DMS153 treated with DMSO at 0.1 percent for 48 hours (cell line): ENCODE data around the gene WAC.

Source experiments
- DNase-seq: peaks from one replicate; lab custom pipeline; 2025; ENCODE audit not compliant: unreplicated experiment; lab: John Stamatoyannopoulos, UW

The WAC gene

DNA sequence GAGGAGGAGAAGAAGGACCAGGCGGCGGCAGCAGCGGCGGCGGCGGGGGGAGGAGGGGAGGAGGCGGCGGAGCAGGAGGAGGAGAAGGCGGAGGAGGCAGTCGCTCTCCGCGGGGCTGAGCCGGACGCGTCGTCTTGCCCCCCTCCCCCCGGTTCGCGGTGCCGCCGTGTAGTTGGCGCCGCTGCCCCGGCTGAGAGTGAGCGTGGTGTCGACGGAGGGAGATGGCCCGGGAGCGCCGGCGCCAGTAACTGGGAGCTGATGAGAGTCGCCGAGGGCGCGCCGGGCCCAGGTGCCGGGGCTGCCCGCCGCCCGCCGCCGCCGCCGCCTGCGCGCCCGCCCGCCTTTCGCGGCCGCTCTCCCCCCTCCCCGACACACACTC is 257 bp downstream of the WAC start:
- DNase-seq = no peak

DNA sequence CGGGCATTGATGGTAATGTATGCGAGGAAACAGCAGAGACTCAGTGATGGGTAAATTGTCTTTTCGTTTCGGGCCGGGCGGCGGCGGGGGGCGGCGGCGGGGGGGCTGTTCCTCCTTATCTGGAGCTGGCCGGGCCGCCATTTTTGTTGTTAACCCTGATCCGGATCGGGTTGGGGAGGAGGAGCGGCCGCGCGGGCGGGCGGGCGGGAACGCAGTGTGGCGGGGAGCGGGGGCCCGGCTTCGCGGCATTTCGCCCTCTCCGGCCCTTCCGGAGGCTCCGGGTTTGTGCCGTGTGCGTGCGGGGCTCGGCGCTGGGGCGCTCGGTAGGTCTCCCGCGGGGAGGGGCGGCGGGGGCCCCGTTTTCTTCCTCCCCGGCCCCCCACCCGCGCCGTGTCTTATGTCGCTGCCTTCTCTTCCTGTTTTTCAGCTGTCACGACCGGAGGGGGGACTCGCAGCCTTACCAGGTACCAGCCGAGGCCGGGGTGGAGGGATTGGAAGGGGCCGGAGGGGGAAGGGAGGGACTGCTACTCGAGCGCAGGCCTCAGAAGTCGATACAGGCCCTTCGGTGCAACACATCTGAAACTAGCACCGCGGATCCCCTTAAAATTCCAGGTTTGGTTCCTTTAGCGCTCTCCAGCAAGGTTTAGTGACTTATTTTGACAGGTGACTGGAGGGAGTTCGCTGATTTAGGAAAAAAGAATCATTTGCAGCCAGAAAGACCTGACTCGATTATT is 820 bp downstream of the WAC start:
- no peak for DNase-seq

DNA sequence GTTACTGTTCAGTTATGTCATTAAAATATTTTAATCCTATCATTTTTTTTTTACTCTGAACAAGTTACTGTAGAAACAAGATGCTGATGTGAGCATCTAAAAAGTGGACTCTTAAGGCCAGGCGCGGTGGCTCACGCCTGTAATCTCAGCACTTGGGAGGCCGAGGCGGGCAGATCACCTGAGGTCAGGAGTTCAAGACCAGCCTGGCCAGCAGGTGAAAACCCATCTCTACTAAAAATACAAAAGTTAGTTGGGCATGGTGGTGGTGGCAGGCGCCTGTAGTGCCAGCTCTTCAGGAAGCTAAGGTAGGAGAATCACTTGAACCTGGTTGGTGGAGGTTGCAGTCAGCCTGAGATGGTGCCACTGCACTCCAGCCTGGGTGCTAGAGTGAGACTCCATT is 2.9 kb downstream of the WAC start:
- DNase-seq = no peak

DNA sequence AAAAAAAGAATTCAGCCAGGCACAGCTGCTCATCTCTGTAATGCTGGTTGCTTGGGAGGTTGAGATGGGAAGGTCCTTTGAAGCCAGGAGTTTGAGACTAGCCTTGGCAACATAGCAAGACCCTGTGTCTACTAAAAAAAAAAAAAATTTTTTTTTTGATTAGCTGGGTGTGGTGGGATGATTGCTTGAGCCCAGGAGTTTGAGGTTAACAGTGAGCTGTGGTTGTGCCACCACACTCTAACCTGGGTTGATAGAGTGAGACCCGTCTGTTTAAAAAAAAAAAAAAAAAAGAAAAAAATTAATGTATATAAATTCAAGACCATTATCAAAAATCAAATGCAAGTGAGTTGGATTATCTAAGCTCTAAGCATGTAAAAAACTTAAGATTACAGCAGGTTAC is 5.7 kb downstream of the WAC start:
- DNase-seq = no peak

DNA sequence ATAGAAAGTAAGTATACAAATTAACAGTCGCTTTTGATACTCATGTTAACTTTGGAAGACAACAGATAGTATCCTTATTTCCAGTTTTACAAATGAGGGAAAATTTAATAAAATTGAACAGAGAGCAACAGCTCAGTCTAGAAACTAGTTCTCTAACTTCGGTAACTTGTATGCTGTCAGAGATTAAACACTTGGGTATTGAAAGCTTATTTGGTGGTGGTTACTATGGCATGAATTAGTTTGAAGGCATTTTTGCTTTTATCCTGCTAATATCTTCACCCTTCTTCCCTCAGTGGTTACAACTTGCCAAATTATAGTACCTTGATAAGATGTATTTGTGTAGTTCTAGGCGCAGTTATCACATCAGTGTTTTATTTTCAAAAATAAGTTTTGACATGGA is 7.2 kb downstream of the WAC start:
- DNase-seq = no peak

DNA sequence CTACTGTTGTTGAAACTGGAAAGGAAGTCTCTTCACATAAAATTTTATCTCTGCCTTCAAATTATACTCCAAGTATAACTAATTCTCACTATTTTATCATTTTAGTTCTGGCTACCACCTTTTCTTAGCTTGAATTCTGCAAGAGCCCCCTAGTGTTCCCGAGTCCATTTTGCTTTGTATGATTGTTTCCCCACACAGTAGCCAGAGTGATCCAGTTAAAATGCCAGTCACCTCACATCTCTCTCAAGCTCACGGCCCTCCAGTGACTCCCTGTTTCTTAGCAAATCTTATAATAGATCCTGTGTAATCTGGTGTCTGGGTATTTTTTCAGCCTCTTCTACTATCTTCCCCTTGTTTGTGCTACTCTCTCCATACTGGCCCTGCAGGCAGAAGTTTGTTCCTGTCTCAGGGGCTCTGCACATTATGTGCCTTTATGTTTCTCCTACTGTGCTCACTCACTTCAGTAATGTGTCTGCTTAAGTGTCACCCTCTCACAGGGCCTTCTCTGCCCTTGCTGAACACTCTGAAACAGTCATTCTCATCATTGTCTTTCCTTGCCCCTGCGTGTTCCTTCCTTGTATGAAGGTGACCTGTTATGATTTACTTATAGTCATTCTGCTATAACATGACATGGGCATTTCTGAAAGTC is 8.9 kb downstream of the WAC start:
- no peak for DNase-seq

DNA sequence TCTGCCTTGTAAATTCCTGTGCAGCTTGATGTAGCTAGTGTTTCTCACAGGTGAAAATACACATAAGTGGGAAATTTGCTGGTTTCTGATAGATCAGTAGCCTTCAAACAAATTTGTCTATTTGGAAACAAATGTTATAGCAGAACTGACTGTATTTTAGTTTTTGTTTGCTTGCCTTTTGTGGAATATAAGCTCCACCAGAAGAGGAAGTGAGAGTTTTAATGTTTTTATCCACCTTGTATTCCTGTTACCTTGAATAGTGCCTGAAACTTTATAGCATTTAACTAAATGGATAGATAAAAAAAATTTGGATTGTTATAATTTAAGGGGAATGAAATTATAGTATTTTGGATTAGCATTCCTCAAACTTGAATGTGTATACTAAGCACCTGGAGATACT is 9.8 kb downstream of the WAC start:
- no peak for DNase-seq

DNA sequence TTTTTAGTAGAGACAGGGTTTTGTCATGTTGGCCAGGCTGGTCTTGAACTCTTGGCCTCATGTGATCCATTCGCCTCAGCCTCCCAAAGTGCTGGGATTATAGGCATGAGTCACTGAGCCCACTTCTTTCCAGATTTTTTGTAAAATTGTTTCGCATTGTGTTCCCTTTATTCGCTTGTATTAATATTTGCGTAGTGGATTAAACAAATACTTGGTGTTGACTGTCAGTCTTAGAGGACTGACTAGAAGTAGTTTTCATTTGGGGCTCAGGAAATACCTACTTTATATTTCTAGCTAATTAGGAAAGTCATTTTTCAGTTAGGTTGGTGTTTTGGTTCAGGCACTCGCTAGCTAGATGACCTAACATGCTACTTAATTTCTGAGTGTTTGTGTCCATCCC is 11.1 kb downstream of the WAC start:
- DNase-seq = no peak

DNA sequence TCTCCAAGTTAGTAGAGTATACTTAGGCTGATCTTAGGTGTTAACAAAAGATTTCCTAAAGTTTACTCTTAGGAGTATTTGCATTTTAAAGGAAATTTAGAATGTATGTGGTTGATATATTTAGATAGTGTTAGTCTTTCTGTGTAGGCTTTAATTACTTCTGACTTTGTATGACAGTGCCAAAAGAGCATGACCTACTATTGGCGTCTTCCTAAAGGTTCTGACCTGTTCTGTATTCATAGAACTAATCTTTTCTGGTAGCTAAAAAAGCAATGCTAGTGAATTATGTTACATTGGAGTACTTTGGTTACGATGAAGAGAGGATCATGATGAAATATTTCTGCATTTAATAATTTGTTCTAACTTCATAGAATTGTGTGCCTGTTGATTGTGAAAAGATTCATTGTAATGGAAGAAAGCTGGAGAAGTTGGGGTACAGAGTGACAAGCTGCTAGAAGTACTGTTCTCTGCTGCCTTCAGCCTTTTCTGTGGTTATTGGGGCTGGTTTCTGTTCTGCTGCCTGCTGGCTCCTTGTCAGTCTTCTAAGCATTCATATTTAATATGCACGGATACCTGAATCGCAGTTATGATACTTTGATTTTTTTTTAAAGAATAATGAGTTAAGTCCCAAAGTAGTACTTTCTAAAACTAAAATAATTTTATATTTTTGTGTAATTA is 13.2 kb downstream of the WAC start:
- no peak for DNase-seq

DNA sequence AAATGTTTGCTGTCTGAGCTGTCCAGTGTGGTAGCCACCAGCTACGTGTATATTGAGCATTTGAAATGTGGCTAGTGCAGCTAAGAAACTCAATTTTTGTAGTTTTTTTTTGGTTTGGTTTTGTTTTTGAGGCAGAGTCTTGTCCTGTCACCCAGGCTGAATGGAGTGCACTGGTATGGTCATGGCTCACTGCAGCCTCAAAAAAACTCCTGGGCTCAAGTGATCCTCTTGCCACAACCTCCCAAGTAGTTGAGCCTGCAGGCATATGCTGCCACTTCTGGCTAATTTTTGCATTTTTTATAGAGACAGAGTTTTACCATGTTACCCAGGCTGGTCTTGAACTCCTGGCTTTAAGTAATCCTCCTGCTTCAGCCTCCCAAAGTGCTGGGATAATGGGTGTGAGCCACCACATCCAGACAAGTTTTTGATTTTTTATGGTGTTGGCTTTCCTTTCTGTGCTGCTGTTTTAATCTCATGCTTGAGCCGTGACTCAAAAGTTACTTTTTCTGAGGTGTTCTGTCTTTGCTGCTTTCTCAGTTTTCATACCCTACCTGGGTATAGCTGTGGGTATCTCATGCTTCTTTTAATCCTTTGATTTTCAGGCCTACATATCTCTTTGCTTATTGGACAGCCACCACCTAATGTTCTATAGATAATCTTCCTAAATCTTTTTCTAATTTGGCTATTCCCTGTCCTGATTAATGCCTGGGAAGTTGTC is 16.0 kb downstream of the WAC start:
- no peak for DNase-seq

DNA sequence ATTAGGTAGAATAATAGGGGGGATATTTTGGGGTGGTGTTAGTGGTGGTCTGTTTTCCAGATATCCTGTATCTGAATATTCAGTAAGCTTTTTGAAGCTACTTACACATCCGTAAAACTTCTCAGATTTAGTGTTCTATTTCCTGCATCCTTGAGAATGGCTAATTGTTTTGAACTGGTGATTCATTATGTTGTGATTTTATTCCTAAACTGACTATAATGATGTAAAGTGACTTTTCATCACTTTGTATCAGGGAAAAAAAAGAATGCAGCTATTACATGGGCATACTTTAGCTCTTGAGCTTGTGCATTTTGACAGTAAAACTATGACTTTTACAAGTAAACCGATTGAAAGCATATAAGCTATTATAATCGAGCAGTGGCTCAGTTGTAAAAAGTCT is 18.2 kb downstream of the WAC start:
- no peak for DNase-seq

DNA sequence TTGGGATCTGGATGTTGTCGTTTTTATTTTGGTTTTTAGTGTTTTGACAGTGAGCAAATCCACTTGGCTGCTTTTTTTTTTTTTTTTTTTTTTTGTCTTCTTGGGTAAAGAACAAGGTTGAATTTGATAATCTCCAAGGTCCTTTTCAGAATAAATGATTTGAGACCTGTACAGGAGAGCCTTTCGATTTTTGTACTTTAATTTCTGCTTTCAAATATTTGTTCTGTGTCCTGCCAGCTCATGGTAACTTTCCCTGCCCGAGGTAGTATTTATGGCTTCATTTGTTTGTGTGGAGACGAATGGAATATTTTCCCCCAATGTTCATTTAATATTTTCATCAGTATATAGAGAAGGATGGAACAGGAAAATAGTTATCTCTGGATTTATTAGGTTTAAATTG is 19.9 kb downstream of the WAC start:
- no peak for DNase-seq

DNA sequence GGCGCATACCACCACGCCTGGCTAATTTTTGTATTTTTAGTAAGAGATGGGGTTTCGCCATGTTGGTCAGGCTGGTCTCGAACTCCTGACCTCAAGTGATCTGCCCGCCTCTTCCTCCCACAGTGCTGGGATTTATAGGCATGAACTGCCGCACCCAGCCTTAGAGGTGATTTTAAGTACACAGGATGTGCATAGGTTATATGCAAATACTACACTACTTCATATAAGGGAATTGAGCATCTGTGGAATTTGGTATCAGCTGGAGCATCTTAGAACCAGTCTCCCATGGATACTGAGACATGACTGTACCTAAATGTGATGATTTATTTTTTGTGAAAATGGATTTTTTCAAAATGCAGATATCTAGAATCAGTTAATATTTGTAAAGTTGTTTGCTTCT is 21.1 kb downstream of the WAC start:
- DNase-seq = no peak

DNA sequence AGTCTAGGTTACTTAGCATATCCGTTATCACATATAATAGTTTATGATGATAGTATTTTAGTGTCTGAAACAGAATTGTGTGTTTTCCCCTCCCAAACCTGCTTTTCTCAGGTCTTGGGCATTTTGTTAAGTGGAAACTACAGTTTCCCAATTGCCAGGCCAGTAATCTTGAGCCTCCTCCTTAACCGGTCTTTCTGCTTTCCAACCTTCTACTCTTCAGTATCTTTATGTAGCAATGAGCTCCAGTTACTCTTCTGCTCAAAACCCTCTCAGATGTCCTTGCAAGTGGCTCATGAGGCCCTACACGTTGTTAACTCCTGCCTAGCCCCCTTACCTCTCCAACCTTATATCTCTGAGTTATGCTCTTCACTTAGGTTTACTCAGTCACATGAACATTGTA is 22.0 kb downstream of the WAC start:
- DNase-seq = no peak

DNA sequence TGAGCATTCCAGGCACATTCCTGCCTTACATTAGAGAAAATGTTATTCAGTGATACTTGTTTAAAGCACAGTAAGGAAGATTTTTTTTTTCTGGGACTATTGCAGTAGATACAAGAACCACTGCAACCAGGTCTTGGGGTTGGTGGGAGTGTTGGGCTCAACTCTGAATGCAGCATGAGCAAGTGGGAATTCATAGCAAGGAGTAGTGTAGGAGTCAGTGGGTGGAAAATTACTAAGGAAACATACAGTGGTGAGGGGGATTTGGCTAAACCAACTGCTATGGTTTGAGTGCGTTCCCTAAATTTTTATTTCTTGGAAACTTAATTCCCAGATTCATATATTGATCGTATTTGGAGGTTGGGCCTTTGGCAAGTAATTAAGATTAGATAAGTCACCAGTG is 22.4 kb downstream of the WAC start:
- no peak for DNase-seq

DNA sequence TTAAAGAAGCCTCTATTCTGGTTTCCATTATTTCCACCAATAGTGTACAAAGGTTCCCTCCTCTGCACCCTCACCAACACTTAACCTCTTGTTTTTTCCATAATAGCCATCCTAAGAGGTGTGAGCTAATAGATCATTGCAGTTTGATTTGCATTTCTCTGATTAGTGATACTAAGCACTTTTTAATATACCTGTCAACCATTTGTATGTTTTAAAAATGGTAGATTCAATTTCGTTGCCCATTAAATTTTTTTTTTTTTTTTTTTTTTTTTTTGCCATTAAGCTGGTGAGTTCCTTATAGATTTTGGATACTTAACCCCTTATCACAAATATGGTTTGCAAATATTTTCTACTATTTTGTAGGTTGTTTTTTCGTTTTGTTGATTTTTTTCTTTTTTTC is 23.2 kb downstream of the WAC start:
- no peak for DNase-seq

DNA sequence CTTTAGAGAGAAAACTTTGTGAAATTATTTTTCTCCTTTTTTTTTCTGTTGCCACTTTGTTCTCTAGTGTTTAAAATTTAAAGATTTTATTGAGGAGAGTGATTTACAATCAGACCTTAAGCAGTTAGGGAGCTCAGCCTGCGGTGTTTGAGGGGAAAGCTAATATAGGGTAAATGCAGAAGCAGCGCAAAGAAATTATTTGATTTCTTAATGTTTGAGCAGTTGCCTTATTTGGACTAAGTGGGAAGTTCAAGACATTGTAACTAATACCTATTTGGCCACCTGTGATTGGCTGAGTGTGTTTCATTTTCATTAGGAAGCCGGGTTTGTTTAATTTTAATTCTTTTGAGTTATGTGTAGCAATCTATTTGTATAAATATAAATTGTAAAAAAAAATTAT is 25.3 kb downstream of the WAC start:
- DNase-seq = no peak

DNA sequence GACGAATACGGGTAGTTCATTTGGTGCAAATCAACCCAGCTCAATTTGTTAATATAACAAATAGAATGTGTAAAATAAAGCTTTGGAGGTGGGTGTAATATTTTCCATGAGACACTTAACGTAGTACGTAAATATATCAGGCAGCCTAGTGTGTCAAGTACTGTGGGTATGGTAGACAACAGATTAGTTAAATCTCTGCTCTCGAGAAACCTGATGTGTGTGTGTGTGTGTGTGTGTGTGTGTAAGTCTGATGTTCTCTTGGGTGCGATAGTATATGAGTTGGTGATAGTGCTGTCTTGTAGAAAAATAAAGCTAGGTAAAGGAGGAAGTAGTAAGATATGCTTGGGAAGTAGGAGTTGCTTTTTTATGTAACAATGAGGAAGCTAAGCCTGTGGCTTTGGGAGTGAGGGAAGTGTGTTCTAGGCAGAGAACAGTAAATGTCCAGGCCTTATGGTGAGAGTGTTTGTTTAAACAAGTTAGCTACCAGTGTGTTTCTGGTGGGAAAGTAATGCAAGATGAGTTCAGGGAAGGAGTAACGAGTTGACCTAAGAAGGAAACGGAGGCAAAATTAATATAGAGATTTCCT is 26.1 kb downstream of the WAC start:
- no peak for DNase-seq

DNA sequence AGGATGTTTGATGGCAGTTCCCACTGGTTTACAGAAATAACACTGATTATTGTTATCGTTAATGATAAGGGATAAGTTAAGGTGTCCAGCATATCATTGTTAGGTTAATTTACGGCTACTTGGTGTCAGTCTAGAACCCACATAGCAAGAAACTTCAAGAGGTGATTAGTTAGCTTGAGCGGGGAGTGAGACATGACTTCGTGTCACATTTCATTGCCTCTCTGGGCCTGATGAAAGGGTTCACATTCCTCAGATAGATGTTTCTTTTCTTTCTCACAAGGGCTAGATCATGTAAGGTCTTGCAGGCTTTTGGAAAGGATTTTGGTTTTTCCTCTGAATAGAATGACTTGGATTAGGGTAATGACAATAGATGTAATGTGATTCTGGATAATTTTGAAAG is 26.7 kb downstream of the WAC start:
- no peak for DNase-seq

DNA sequence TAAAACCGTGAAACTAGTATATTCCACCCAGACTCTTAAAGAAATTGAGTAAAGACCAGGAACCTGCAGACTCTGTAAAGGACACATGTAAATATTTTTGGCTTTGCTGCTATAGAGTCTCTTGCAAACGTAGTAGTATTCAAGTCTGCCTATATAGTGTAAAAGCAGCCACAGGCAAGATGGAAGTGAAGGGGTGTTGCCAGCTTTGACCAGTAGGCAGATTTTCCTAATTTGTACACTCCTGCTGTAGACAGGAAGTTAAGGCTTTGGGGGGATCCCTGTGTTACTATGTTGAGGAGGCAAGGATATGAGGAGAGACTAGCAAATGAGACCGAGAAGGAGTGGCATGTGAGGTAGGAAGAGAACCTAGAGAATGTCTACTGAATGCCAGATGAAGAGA is 27.7 kb downstream of the WAC start:
- DNase-seq = no peak

DNA sequence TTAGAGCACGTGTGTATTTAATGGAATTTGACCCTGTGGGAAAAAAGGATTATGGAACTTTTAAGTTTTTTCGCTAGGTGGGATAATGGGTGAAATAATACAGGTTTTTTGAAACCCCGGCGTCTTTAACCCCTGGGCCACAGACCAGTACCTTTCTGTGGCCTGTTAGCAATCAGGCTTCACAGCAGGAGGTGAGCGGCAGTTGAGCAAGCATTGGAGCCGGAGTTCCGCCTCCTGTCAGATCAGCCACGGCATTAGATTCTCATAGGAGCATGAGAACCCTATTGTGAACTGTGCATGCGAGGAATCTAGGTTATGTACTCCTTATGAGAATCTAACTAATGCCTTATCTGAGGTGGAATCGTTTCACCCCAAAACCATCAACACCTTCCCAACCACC is 28.6 kb downstream of the WAC start:
- no peak for DNase-seq

DNA sequence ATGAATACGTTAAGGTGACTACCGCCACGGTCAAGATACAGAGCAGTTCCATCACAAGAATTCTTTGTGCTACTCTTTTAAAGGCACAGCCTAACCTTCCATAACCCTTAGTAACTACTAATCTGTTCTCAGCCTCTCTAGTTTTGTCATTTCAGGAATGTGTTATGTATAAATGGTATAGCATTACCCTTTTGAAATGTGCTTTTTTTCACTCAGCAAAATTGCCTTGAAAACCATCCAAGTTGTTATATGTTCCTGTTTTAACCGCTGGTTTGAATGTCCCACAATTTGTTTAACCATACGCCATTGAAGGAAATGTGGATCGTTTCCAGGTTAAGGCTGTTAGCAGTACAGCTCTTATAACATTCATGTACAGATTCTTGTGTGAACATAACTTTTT is 32.0 kb downstream of the WAC start:
- no peak for DNase-seq
